Measurements from ENCODE around the gene VTI1A.
"Not testable (repeated sequence)": the region's sequence is repeated elsewhere in the genome, so short reads cannot be mapped to it uniquely, and the experiment has no call there.

Gene VTI1A

DNA sequence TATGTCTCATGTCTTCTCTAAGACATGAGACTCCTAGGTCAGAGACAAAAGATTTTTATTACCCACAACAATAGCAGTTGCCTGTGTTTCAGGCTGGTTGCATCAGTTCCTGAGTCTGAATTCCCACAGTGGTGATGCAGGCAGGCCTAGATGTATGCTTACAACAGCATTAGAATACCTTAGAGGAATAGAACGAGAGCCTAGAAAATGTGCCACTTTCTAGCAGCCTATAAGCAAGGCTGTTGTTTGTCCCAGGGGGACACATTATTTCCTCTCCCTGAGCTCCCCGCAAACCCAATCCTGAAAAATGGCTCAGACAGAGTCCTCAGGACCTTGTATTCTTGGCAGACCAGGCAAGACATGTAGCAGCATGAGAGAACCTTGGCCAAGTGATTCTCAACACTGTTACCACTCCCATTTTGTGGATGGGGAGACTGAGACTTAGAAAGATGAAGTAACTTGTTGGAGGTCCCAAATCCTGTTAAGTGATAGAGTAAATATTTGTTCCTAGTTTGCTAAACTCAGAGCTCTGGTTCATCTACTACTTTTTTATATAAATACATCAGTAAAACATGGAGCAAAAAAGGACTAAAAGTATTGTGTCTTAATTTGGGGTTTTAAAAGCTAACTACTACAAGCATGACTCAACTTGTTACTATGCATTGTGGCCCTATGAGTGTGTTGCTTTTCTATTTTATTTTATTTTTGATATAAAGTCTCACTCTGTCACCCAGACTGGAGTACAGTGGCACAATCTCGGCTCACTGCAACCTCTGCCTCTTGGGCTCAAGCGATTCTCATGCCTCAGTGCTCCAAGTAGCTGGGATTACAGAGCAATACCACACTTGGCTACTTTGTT, 14.2 kb downstream of the VTI1A start:
- no peaks in the 10 kb centered on the region for H3K27me3 Mint-ChIP-seq

DNA sequence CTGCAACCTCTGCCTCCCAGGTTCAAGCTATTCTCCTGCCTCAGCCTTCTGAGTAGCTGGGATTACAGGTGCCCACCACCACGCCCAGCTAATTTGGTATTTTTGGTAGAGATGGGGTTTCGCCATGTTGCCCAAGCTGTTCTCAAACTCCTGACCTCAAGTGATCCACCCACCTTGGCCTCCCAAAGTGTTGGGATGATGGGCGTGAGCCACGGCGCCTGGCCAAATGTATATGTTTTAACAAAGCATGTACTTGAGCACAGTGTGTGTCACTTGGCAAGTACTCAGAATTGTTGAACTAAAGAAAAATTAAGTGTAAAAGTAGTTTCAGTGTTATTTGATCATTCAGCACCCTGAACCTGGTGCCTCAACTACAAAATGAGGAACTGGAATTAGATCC, 17.1 kb downstream of the VTI1A start:
- H3K27ac Mint-ChIP-seq (ENCODE audit: low read depth); H3K4me3 Mint-ChIP-seq; H3K27me3 Mint-ChIP-seq; H3K9me3 Mint-ChIP-seq; ATAC-seq (replicated peaks; ENCODE audit: extremely low read depth, poor library complexity, severe bottlenecking); DNase-seq (ENCODE audit: low spot score in 2 of 2); H3K4me1 Mint-ChIP-seq: not testable (repeated sequence)
- peaks cover 25% of the 10 kb centered on the region for H3K36me3 Mint-ChIP-seq (ENCODE audit: insufficient read depth)

More for the DNA sequence above, 14.2 kb downstream of the VTI1A start:
- Mint-ChIP-seq H3K9me3 (no peaks in the 10 kb centered on the region), H3K4me3 (no peak overlapping the region), H3K36me3 (ENCODE audit: insufficient read depth) (peaks cover 25% of the 10 kb centered on the region), H3K4me1 (peaks cover 19% of the 10 kb centered on the region), H3K27ac (ENCODE audit: low read depth) (no peak overlapping the region)
- ATAC-seq (replicated peaks; ENCODE audit: extremely low read depth, poor library complexity, severe bottlenecking) (no peak), DNase-seq (ENCODE audit: low spot score in 2 of 2) (no peak)

DNA sequence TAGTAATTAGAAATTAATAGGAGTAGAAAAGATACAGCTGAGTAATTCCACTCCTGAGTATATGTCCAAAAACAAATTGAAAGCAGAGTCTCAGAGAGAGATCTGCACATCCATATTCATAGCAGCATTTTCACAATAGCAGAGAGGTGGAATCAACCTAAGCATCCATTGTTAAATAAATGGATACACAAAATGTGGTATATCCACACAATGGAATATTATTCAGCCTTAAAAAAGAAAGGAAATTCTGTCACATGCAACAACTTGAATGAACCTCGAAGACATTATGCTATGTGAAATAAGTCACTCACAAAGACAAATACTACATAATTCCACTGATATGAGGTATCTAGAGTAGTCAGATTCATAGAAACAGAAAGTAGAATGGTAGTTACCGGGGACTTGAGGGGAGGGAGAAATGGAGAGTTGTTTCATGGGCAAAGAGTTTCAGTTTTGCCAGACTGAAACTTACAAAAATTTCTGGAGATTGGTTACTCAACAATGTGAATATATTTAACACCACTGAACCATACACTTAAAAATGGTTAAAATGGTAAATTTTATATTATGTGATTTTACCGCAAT, 18.4 kb downstream of the VTI1A start:
- Mint-ChIP-seq H3K27me3 (no peaks in the 10 kb centered on the region), H3K9me3 (no peaks in the 10 kb centered on the region), H3K27ac (ENCODE audit: low read depth) (no peak overlapping the region), H3K4me3 (no peak overlapping the region), H3K4me1 (peaks cover 4% of the 10 kb centered on the region), H3K36me3 (ENCODE audit: insufficient read depth) (peaks cover 25% of the 10 kb centered on the region)
- no peak for DNase-seq (ENCODE audit: low spot score in 2 of 2)
- no peak for ATAC-seq (replicated peaks; ENCODE audit: extremely low read depth, poor library complexity, severe bottlenecking)

DNA sequence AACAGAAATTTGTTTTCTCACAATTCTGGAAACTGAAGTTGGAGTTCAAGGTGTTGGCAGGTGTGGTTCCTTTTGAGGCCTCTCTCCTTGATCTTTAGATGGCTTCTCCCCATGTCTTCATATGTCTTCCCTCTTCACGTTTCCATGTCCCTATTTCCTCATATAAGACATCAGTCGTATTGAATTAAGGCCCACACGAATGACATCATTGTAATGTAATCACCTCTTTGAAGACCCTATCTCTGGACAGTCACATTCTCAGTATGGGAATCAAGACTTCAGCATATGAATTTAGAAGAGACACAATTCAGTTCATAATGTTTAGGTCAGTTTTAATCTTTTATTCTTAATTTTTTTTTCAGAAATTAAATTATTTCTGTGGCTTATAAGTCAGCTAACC, 19.8 kb downstream of the VTI1A start:
- Mint-ChIP-seq H3K4me1 (peaks cover 6% of the 10 kb centered on the region), H3K27me3 (no peaks in the 10 kb centered on the region), H3K4me3 (no peak overlapping the region), H3K36me3 (ENCODE audit: insufficient read depth) (peaks cover 21% of the 10 kb centered on the region), H3K27ac (ENCODE audit: low read depth) (no peak overlapping the region), H3K9me3 (no peaks in the 10 kb centered on the region)
- DNase-seq (ENCODE audit: low spot score in 2 of 2) (no peak), ATAC-seq (replicated peaks; ENCODE audit: extremely low read depth, poor library complexity, severe bottlenecking) (no peak)

DNA sequence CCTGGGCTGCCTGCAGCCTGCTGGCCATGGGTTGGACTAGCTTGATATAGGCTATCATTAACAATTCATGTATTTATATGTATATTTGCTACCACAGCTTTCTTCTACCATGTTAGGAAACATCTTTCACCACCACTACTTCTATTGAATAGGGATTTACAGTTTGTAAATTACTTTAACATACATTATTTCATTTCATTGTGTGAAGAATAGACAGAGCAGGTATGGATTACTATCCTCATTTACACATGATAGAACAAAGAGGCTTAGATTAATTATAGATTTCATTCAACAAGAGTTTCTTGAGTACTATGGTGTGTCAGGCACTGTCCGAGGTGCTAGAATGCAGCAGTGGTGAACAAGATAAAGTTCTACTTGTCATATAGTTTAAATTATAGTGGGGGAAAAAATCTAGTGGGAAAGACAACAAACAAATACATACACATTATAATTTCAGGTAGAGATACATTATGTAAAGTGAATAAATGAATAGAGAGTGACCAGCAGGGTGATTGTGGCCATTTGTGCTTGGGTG, 20.6 kb downstream of the VTI1A start:
- H3K9me3 Mint-ChIP-seq, result no peaks in the 10 kb centered on the region
- no peak overlapping the region for H3K4me3 Mint-ChIP-seq
- no peaks in the 10 kb centered on the region for H3K27me3 Mint-ChIP-seq
- H3K36me3 Mint-ChIP-seq (ENCODE audit: insufficient read depth), result peaks cover 20% of the 10 kb centered on the region
- no peak overlapping the region for H3K27ac Mint-ChIP-seq (ENCODE audit: low read depth)
- ATAC-seq (replicated peaks; ENCODE audit: extremely low read depth, poor library complexity, severe bottlenecking), result no peak
- peaks cover 10% of the 10 kb centered on the region for H3K4me1 Mint-ChIP-seq
- no peak for DNase-seq (ENCODE audit: low spot score in 2 of 2)

DNA sequence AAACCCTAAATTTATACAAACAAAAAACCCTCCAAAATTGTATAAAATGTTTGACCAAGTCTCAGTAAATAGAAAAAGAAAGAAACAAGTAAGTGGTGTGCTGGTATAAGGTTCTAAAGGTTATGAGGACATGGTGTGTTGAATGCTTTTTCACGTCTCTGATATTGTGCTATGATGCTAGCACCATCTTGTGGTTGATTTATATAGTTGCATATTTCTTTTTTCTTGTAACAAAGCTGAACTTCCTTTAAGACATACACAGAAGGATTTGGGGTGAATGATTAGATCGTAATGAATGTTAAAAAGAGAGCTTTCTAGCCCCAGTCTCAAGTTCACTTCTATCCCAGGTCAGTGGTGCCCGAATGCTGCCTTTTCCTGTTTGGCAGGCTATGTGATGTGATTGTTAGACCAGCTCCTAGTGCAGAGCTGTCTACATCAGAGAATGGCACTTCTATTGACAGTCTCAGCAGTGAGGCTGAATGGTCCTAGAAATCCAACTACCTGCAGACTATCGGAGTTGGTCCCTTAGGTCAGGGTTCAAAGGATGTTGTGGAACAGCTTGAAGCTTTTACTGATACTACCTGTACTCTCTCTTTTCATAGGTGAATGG, 25.0 kb downstream of the VTI1A start:
- DNase-seq (ENCODE audit: low spot score in 2 of 2), result no peak
- H3K4me3 Mint-ChIP-seq, result no peak overlapping the region

DNA sequence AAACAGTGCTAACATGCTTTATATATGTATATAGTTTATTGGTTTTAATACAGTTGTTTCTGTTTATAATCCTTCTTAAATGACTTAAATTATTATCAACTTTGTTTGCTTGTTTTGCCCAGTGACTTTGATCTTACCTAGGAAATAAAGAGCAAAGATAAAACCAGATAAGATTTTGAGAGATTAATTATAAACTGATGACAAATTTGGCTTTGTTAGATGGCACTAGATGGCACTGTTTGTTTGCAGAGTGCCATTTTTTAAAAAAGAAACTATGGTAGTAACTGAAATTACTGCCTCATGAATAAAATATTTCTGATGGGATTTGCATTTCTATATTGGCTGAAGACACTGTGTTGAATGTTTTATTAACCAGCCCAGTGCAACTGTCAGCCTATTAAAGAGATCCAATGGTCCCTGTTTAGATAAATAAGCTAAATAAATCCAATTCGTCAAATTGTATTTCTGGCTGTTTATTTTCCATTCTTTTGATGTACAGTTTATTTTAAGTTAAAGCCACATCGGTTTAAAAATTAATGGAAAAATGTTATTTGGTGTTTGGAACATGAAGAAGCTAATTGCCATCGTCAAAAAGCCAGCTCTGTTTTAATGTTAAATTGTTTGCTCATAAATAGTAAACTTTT, 28.7 kb downstream of the VTI1A start:
- Mint-ChIP-seq H3K27ac (ENCODE audit: low read depth) (no peak overlapping the region), H3K4me3 (no peak overlapping the region), H3K9me3 (no peaks in the 10 kb centered on the region), H3K36me3 (ENCODE audit: insufficient read depth) (peaks cover 7% of the 10 kb centered on the region), H3K4me1 (peaks cover 12% of the 10 kb centered on the region), H3K27me3 (no peaks in the 10 kb centered on the region)
- ATAC-seq (replicated peaks; ENCODE audit: extremely low read depth, poor library complexity, severe bottlenecking), result no peak
- no peak for DNase-seq (ENCODE audit: low spot score in 2 of 2)

More for the DNA sequence above, 25.0 kb downstream of the VTI1A start:
- peaks cover 10% of the 10 kb centered on the region for H3K4me1 Mint-ChIP-seq
- peak; percentile 32 for ATAC-seq (replicated peaks; ENCODE audit: extremely low read depth, poor library complexity, severe bottlenecking)
- H3K36me3 Mint-ChIP-seq (ENCODE audit: insufficient read depth), result peaks cover 6% of the 10 kb centered on the region
- H3K27me3 Mint-ChIP-seq, result no peaks in the 10 kb centered on the region
- no peaks in the 10 kb centered on the region for H3K9me3 Mint-ChIP-seq
- peak overlapping the region; percentile 10 for H3K27ac Mint-ChIP-seq (ENCODE audit: low read depth)

DNA sequence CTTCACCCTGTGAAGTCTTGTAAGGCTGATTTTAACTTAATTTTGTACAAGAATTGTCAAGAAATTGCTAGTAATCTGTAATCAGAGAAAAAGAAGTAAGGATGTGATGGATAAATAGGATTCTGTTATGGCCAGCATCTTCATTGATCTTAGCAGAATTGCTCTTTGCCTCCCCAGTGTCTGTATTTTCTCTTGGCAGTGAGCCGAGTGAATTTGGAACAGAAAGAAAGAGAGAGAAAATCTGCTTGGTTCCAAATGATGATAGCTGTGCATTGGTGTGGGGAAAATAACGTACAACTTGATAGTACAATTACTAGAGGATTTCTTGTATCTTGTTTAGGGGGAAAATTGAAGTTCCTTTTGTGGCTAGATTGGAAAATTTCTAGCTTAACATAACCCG, 34.6 kb downstream of the VTI1A start:
- no peaks in the 10 kb centered on the region for H3K27me3 Mint-ChIP-seq
- no peak overlapping the region for H3K4me3 Mint-ChIP-seq
- DNase-seq (ENCODE audit: low spot score in 2 of 2) (no peak), ATAC-seq (replicated peaks; ENCODE audit: extremely low read depth, poor library complexity, severe bottlenecking) (no peak)
- H3K4me1 Mint-ChIP-seq, result peaks cover 6% of the 10 kb centered on the region
- no peaks in the 10 kb centered on the region for H3K9me3 Mint-ChIP-seq
- H3K27ac Mint-ChIP-seq (ENCODE audit: low read depth), result no peak overlapping the region
- peaks cover 2% of the 10 kb centered on the region for H3K36me3 Mint-ChIP-seq (ENCODE audit: insufficient read depth)

DNA sequence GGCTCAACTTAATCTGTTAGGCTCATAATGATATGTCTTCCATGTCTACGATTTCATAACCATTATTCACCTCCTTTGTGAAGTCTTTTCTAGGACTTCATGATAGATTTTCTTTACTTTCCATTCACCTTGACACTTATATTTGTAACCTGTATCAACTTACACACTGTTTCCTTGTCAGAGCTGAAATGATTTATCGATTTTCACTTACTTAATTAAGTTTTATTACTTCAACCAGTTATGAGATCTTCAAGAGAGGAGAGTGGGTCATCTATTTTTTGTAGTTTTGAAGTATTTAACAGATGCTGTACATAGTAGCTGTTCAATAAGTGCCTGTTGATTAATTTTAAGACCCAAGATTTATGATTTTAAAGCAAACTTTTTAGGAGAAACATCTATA, 37.4 kb downstream of the VTI1A start:
- Mint-ChIP-seq H3K27me3 (no peaks in the 10 kb centered on the region), H3K36me3 (ENCODE audit: insufficient read depth) (no peaks in the 10 kb centered on the region), H3K4me3 (no peak overlapping the region), H3K27ac (ENCODE audit: low read depth) (no peak overlapping the region), H3K4me1 (peaks cover 15% of the 10 kb centered on the region), H3K9me3 (no peaks in the 10 kb centered on the region)
- ATAC-seq (replicated peaks; ENCODE audit: extremely low read depth, poor library complexity, severe bottlenecking), result no peak
- DNase-seq (ENCODE audit: low spot score in 2 of 2), result no peak

DNA sequence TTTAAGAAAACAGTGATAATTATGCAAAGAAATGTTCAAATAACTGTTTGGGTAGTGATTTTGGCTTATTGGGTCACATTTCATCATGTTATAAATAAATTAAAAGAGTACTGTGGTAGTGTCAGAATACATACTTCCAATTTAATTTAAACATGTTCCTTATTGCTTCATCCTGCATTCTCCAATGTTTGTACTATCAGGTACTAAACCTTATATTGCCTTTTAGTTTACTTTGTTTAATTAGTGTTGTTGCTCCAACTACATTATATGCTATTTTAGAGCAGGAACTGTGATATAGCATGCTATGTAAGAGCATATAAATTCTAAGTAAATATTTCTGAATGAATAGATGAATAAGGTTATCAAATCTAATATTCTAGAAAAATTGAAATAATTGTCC, 40.9 kb downstream of the VTI1A start:
- Mint-ChIP-seq H3K36me3 (ENCODE audit: insufficient read depth) (no peaks in the 10 kb centered on the region), H3K9me3 (no peaks in the 10 kb centered on the region), H3K4me1 (peaks cover 13% of the 10 kb centered on the region), H3K27ac (ENCODE audit: low read depth) (no peak overlapping the region), H3K4me3 (no peak overlapping the region), H3K27me3 (no peaks in the 10 kb centered on the region)
- no peak for DNase-seq (ENCODE audit: low spot score in 2 of 2)
- ATAC-seq (replicated peaks; ENCODE audit: extremely low read depth, poor library complexity, severe bottlenecking), result no peak

DNA sequence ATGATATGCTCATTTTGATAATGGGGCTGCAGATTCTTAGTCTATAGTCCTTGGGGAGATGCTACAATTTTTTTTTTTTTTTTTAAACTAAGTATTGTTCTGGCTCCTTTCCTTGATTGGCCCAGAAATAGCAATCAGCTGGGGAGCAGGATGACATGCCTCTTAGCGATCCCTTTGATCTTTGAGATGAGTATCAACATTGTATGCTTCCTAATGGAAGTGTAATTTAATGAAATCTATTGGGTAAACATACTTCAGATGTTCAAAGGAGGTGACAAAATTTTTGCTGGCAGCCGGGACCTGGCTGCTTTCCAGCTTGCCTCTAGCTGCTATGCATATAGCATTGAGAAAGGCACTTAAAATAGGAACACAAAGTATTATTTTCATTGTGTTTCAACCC, 43.5 kb downstream of the VTI1A start:
- H3K4me1 Mint-ChIP-seq, result peaks cover 17% of the 10 kb centered on the region

DNA sequence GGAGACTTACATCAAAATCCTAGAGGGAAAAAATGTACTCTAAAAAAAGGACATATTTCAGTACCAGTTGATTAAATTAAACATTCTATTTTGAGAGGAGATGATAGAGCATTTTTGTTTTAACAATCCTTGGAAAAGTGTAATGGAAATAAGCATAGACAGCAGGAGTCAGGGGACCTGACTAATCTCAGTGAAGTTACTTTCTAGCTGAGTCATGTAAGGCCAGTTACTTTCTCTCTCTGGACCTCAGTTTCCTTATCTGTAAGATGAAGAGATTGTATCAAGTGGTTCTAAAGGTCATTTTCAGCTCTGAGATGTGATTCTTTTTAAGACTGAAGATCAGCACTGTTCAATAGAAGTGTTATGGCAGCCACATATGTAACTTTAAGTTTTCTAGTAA, 44.1 kb downstream of the VTI1A start:
- H3K27me3 Mint-ChIP-seq, result no peaks in the 10 kb centered on the region
- peaks cover 17% of the 10 kb centered on the region for H3K4me1 Mint-ChIP-seq
- no peaks in the 10 kb centered on the region for H3K36me3 Mint-ChIP-seq (ENCODE audit: insufficient read depth)
- ATAC-seq (replicated peaks; ENCODE audit: extremely low read depth, poor library complexity, severe bottlenecking), result no peak
- no peak overlapping the region for H3K4me3 Mint-ChIP-seq
- DNase-seq (ENCODE audit: low spot score in 2 of 2), result no peak
- no peaks in the 10 kb centered on the region for H3K9me3 Mint-ChIP-seq
- H3K27ac Mint-ChIP-seq (ENCODE audit: low read depth), result no peak overlapping the region

More for the DNA sequence above, 43.5 kb downstream of the VTI1A start:
- no peaks in the 10 kb centered on the region for H3K9me3 Mint-ChIP-seq
- H3K36me3 Mint-ChIP-seq (ENCODE audit: insufficient read depth), result no peaks in the 10 kb centered on the region
- no peak overlapping the region for H3K4me3 Mint-ChIP-seq
- no peak for DNase-seq (ENCODE audit: low spot score in 2 of 2)
- no peaks in the 10 kb centered on the region for H3K27me3 Mint-ChIP-seq
- H3K27ac Mint-ChIP-seq (ENCODE audit: low read depth), result no peak overlapping the region
- no peak for ATAC-seq (replicated peaks; ENCODE audit: extremely low read depth, poor library complexity, severe bottlenecking)

Data from central memory CD8-positive, alpha-beta T cell (primary cell).